B cell (primary cell): ENCODE data around the gene LAMC2. TPM values are rescaled to one million over a fixed set of nuclear protein-coding genes. Genes with fewer than 3 reads are reported as not detected.

Experiments used
- ATAC-seq: fragments of 200-7000 bp; cut with Tn5 transposase; one replicate; pipeline ENCODE4 v1.10.0; 2021; ENCODE audit warnings: low read depth, mild to moderate bottlenecking, moderate number of reproducible peaks, moderate library complexity
- CTCF ChIA-PET: fragments of 350-600 bp; sonication (Branson Sonifier 250); formaldehyde crosslinking; loops from one replicate; lab custom pipeline; 2021; ENCODE audit warnings: antibody characterized with exemption, inconsistent platforms; lab: Charles Lee
- POLR2A ChIA-PET: fragments of 350-600 bp; sonication (Branson Sonifier 250); formaldehyde crosslinking; loops from one replicate; lab custom pipeline; 2021; ENCODE audit warnings: antibody characterized with exemption; lab: Charles Lee
- DNase-seq: peaks from one replicate; pipeline ENCODE4 v3.0.0; 2013
- H2AFZ ChIP-seq: 2 replicates; pipeline ENCODE4 v1.6.1; 2012; ENCODE audit warnings: mild to moderate bottlenecking, low read depth, low read length; ENCODE audit not compliant: insufficient read depth, poor library complexity, severe bottlenecking
- H3K27ac ChIP-seq, 2 donors: 1 replicate in 1 of 2; 2 replicates in 1 of 2; pipeline ENCODE4 v1.5.1; 2012 to 2013; ENCODE audit warnings: low read length in 2 of 2, mild to moderate bottlenecking in 2 of 2, moderate library complexity in 1 of 2
- H3K27me3 ChIP-seq, 4 experiments: fragments of 200-600 bp in 1 of 4; sonication (generic) in 1 of 4; replicated peaks in 1 of 4; 1 replicate in 2 of 4; 2 replicates in 2 of 4; pipeline versions ENCODE4 v1.6.1 to v1.7.0; 2013 to 2016; ENCODE audit warnings: low read length in 3 of 4, mild to moderate bottlenecking in 2 of 4, mixed read lengths in 1 of 4, moderate library complexity in 1 of 4; ENCODE audit not compliant: insufficient read depth in 4 of 4, control insufficient read depth in 3 of 4; ENCODE audit errors: control extremely low read depth in 1 of 4
- H3K36me3 ChIP-seq, 2 experiments: replicated peaks in 1 of 2; 1 replicate in 1 of 2; 2 replicates in 1 of 2; pipeline versions ENCODE4 v1.6.1 to v1.7.1; 2013; ENCODE audit warnings: low read length in 1 of 2; ENCODE audit not compliant: insufficient read depth in 2 of 2, control insufficient read depth in 1 of 2; ENCODE audit errors: control extremely low read depth in 1 of 2, extremely low read depth in 1 of 2
- H3K4me1 ChIP-seq, 2 donors: fragments of 200-600 bp in 1 of 2; sonication (generic) in 1 of 2; 1 replicate in 1 of 2; 2 replicates in 1 of 2; pipeline versions ENCODE4 v1.5.1 to v1.6.1; 2013 to 2017; ENCODE audit warnings: low read length in 2 of 2; ENCODE audit not compliant: control insufficient read depth in 2 of 2, insufficient read depth in 2 of 2
- H3K4me2 ChIP-seq: replicated peaks from 2 replicates; pipeline ENCODE3; 2012; ENCODE audit warnings: mild to moderate bottlenecking, low read depth, low read length; ENCODE audit not compliant: poor library complexity, severe bottlenecking
- H3K4me3 ChIP-seq, 5 experiments: fragments of 200-600 bp in 1 of 5; sonication (generic) in 1 of 5; 1 replicate in 3 of 5; 2 replicates in 2 of 5; pipeline versions ENCODE4 v1.5.1 to v1.7.0; 2011 to 2016; ENCODE audit warnings: low read length in 4 of 5, mild to moderate bottlenecking in 4 of 5, low read depth in 2 of 5, control low read depth in 1 of 5, moderate library complexity in 1 of 5; ENCODE audit not compliant: insufficient read depth in 1 of 5; ENCODE audit errors: control extremely low read depth in 1 of 5, extremely low read depth in 1 of 5
- H3K79me2 ChIP-seq: fragments of 200-600 bp; sonication (generic); one replicate; pipeline ENCODE4 v1.6.0; 2016; ENCODE audit warnings: low read length; ENCODE audit not compliant: control insufficient read depth, insufficient read depth
- H3K9ac ChIP-seq: fragments of 200-600 bp; sonication (generic); 2 replicates; pipeline ENCODE4 v1.6.1; 2017; ENCODE audit warnings: mild to moderate bottlenecking, low read length, moderate library complexity
- H3K9me3 ChIP-seq, 3 donors: one replicate each; pipeline versions ENCODE4 v1.6.1 to v1.7.1; 2013; ENCODE audit warnings: low read length in 2 of 3; ENCODE audit not compliant: control insufficient read depth in 2 of 3, insufficient read depth in 1 of 3; ENCODE audit errors: control extremely low read depth in 1 of 3
- H4K20me1 ChIP-seq: 2 replicates; pipeline ENCODE4 v1.6.0; 2012; ENCODE audit warnings: mild to moderate bottlenecking, low read length; ENCODE audit not compliant: insufficient read depth, control insufficient read depth, poor library complexity, severe bottlenecking
- H3K27ac Mint-ChIP-seq: one replicate; pipeline ENCODE4 v1.8.0; 2021; ENCODE audit warnings: mixed read lengths
- H3K27me3 Mint-ChIP-seq: one replicate; pipeline ENCODE4 v1.8.0; 2021; ENCODE audit warnings: mixed read lengths
- H3K4me1 Mint-ChIP-seq: one replicate; pipeline ENCODE4 v1.8.0; 2021; ENCODE audit warnings: mixed read lengths
- H3K4me3 Mint-ChIP-seq: one replicate; pipeline ENCODE4 v1.8.0; 2021; ENCODE audit warnings: mixed read lengths
- H3K9me3 Mint-ChIP-seq: one replicate; pipeline ENCODE4 v1.8.0; 2022; ENCODE audit warnings: mixed read lengths; ENCODE audit not compliant: insufficient read depth
- EZH2 ChIP-seq: IDR thresholded peaks from 2 replicates; pipeline ENCODE4 v1.6.1; 2012; ENCODE audit warnings: borderline replicate concordance, low read depth, mild to moderate bottlenecking, moderate library complexity, low read length; ENCODE audit not compliant: insufficient read depth, poor library complexity, severe bottlenecking
- WGBS: methylation state at CpG from one replicate; pipeline ENCODE4 v1.1.5; 2013; ENCODE audit warnings: missing lambda C conversion rate; ENCODE audit not compliant: insufficient coverage; 5-methylcytosine and 5-hydroxymethylcytosine counted together
- intact Hi-C: fragments of 100-400 bp; cut with micrococcal nuclease; formaldehyde crosslinking; loops from one replicate; pipeline ENCODE4 v1.10.0; 2022
- polyA plus RNA-seq: library from polyadenylated mRNA; depleted of rRNA; stranded (reverse); fragments of >200 nt; gene quantifications from 2 replicates; pipeline ENCODE4 v1.2.3, GENCODE V29; 2012
- total RNA-seq, 2 donors: library from RNA; stranded (reverse); fragments of 120-200 nt in 1 of 2; gene quantifications; 1 replicate in 1 of 2; 2 replicates in 1 of 2; pipeline versions ENCODE4 v1.2.3 to v1.2.4, GENCODE V29; 2013 to 2022
- TF ChIP-seq, protein P1 (sequence below): fragments of 200-600 bp; IDR thresholded peaks from one replicate; pipeline ENCODE4 v1.8.0; 2022; ENCODE audit warnings: antibody characterized with exemption, mild to moderate bottlenecking

LAMC2 gene
- total and polyA plus RNA-seq, 2 donors (not counting 1 experiment from before 2014, with no cell fraction given): not detected

DNA sequence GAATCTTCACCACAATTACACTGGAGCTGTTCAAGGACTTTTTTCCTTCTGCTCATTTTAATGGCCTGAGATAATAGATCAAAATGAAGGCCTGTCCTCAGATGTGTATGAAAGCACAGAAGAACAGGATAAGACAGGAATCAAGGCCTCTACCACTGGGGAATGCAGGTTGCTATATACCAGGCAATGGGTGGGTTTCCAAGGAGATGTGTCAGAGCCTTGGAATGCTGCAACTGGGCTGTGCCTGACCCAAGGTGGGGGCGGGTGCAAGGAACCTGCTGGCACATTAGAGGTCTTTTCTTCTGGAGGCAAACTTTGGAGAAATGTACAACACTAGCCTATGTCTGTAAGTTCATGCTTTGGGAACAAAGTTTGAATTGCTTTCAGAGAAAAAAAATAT, 21.7 kb upstream of the LAMC2 start:
- intact Hi-C loops: no loop called here
- CTCF ChIA-PET: no interaction called here

DNA sequence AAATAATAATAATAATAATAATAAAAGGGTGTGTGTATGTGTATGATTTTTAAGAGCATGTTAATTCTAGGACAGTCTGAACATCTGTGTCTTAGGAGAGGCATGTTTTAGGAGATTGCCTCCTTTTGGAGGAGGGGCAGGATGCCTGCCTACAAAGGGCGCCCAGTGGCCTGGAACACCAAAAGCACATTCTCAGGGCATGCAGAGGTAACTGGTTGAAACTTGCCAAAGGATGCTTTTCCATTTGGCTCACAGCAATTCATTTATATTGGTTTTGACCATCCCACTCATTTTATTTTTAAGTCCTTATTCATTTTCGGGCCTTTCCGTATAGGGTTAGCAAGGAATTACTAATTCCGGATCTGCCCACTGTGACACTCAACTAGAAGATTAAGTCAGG, 21.1 kb upstream of the LAMC2 start:
- TF ChIP-seq EZH2: no peak
- TF ChIP-seq, protein P1, sequence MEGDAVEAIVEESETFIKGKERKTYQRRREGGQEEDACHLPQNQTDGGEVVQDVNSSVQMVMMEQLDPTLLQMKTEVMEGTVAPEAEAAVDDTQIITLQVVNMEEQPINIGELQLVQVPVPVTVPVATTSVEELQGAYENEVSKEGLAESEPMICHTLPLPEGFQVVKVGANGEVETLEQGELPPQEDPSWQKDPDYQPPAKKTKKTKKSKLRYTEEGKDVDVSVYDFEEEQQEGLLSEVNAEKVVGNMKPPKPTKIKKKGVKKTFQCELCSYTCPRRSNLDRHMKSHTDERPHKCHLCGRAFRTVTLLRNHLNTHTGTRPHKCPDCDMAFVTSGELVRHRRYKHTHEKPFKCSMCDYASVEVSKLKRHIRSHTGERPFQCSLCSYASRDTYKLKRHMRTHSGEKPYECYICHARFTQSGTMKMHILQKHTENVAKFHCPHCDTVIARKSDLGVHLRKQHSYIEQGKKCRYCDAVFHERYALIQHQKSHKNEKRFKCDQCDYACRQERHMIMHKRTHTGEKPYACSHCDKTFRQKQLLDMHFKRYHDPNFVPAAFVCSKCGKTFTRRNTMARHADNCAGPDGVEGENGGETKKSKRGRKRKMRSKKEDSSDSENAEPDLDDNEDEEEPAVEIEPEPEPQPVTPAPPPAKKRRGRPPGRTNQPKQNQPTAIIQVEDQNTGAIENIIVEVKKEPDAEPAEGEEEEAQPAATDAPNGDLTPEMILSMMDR: no peak
- no peak overlapping the region for H3K9ac ChIP-seq
- no peaks in the 10 kb centered on the region for H4K20me1 ChIP-seq
- H3K4me1 Mint-ChIP-seq: no peaks in the 10 kb centered on the region
- H3K9me3 ChIP-seq: peaks cover 0 to 5% (median 1%) of the 10 kb centered on the region in 3 donors
- DNase-seq (no peak), ATAC-seq (no peak)
- H3K27me3 ChIP-seq: peaks cover 0 to 8% (median 1%) of the 10 kb centered on the region in 4 experiments
- H3K36me3 ChIP-seq: no peaks in the 10 kb centered on the region
- no peaks in the 10 kb centered on the region for H3K4me1 ChIP-seq
- ChIA-PET POLR2A (no interaction called here), CTCF (no interaction called here)
- WGBS: no CpG with 5 or more reads among the region's 4 CpGs
- no peak overlapping the region for H3K27ac ChIP-seq
- intact Hi-C loops: no loop called here
- H3K4me3 Mint-ChIP-seq: no peak overlapping the region
- no peak overlapping the region for H2AFZ ChIP-seq
- H3K79me2 ChIP-seq: no peaks in the 10 kb centered on the region
- no peak overlapping the region for H3K4me3 ChIP-seq
- no peak overlapping the region for H3K4me2 ChIP-seq
- H3K27ac Mint-ChIP-seq: no peak overlapping the region
- H3K9me3 Mint-ChIP-seq: no peaks in the 10 kb centered on the region
- H3K27me3 Mint-ChIP-seq: peaks cover 9% of the 10 kb centered on the region

More for the DNA sequence above, 21.7 kb upstream of the LAMC2 start:
- peaks cover 0 to 5% (median 0%) of the 10 kb centered on the region in 3 donors for H3K9me3 ChIP-seq
- no peaks in the 10 kb centered on the region for H3K4me1 Mint-ChIP-seq
- H3K36me3 ChIP-seq: no peaks in the 10 kb centered on the region
- ATAC-seq (no peak), DNase-seq (no peak)
- H3K4me3 Mint-ChIP-seq: no peak overlapping the region
- peaks cover 8% of the 10 kb centered on the region for H3K27me3 Mint-ChIP-seq
- H3K4me3 ChIP-seq: no peak overlapping the region
- H3K9ac ChIP-seq: no peak overlapping the region
- no peak overlapping the region for H3K4me2 ChIP-seq
- POLR2A ChIA-PET: no interaction called here
- peaks cover 0 to 8% (median 1%) of the 10 kb centered on the region in 4 experiments for H3K27me3 ChIP-seq
- 90% methylated on average over 1 of the region's 1 CpG for WGBS
- H4K20me1 ChIP-seq: no peaks in the 10 kb centered on the region
- H3K27ac ChIP-seq: no peak overlapping the region
- no peaks in the 10 kb centered on the region for H3K9me3 Mint-ChIP-seq
- H3K79me2 ChIP-seq: no peaks in the 10 kb centered on the region
- no peak for TF ChIP-seq EZH2
- TF ChIP-seq, protein P1: no peak
- no peak overlapping the region for H2AFZ ChIP-seq
- no peak overlapping the region for H3K27ac Mint-ChIP-seq
- no peaks in the 10 kb centered on the region for H3K4me1 ChIP-seq
